GM12873 (cell line): Measurements from ENCODE around the gene JARID2.

ENCODE experiments used
- CTCF ChIP-seq: IDR thresholded peaks from 2 replicates; pipeline ENCODE4 v1.5.1; 2012; ENCODE audit warnings: low read depth, mild to moderate bottlenecking, moderate library complexity, low read length, control low read depth; ENCODE audit not compliant: insufficient read depth; ENCODE audit errors: missing control alignments

Gene JARID2

GRCh38 chr6:15513131-15513771 lies 267.4 kb downstream of the JARID2 start:
- TF ChIP-seq CTCF, result no peak

- no peak for TF ChIP-seq CTCF
These were observed 268.2 kb downstream of the JARID2 start for GRCh38 chr6:15513801-15514711.

GRCh38 chr6:15515226-15515625 lies 269.4 kb downstream of the JARID2 start:
- no peak for TF ChIP-seq CTCF

- TF ChIP-seq CTCF, result no peak
These were observed 269.9 kb downstream of the JARID2 start for GRCh38 chr6:15515660-15516375.

- no peak for TF ChIP-seq CTCF
These were observed 270.5 kb downstream of the JARID2 start for GRCh38 chr6:15516378-15516777.

- TF ChIP-seq CTCF, result no peak
These were observed 271.2 kb downstream of the JARID2 start for GRCh38 chr6:15516923-15517560.

- TF ChIP-seq CTCF, result no peak
These were observed 271.7 kb downstream of the JARID2 start for GRCh38 chr6:15517600-15517999.
